Neural cell (in vitro differentiated cells): Measurements from ENCODE around the gene BMAL2. TPM values are rescaled to one million over a fixed set of nuclear protein-coding genes. Genes with fewer than 3 reads are reported as not detected.

Experiments used
- H2AFZ ChIP-seq: fragments of 200-600, 300-800 bp; sonication (generic), shearing (Covaris generic); 2 replicates; pipeline ENCODE4 v1.6.0; 2014; ENCODE audit warnings: low read depth, mild to moderate bottlenecking, antibody characterized with exemption, low read length, moderate library complexity
- H3F3A ChIP-seq: fragments of 200-600 bp; shearing (Covaris generic); 2 replicates; pipeline ENCODE4 v1.6.1; 2016; ENCODE audit warnings: mild to moderate bottlenecking, moderate library complexity, mixed read lengths, antibody characterized with exemption, low read length; ENCODE audit not compliant: insufficient read depth, poor library complexity, severe bottlenecking
- H3K27ac ChIP-seq: fragments of 200-600, 300-800 bp; sonication (generic), shearing (Covaris generic); 2 replicates; pipeline ENCODE4 v1.5.1; 2014; ENCODE audit warnings: mild to moderate bottlenecking, low read length, moderate library complexity
- H3K27me3 ChIP-seq: fragments of 300-800, 200-600 bp; sonication (generic), shearing (Covaris generic); 2 replicates; pipeline ENCODE4 v1.6.0; 2014; ENCODE audit warnings: mild to moderate bottlenecking, low read depth, low read length, moderate library complexity; ENCODE audit not compliant: insufficient read depth
- H3K36me3 ChIP-seq: fragments of 300-800, 200-600 bp; sonication (generic), shearing (Covaris generic); 2 replicates; pipeline ENCODE4 v1.5.1; 2014; ENCODE audit warnings: mild to moderate bottlenecking, antibody characterized with exemption, low read length, moderate library complexity; ENCODE audit not compliant: insufficient read depth
- H3K4me2 ChIP-seq: fragments of 300-800, 200-600 bp; sonication (generic), shearing (Covaris generic); 2 replicates; pipeline ENCODE4 v1.6.0; 2014; ENCODE audit warnings: mild to moderate bottlenecking, low read length
- H3K4me3 ChIP-seq: fragments of 300-800, 200-600 bp; sonication (generic), shearing (Covaris generic); 2 replicates; pipeline ENCODE4 v1.5.1; 2014; ENCODE audit warnings: mild to moderate bottlenecking, low read length, moderate library complexity
- H3K79me2 ChIP-seq: fragments of 200-600 bp; shearing (Covaris generic); replicated peaks from 2 replicates; pipeline ENCODE4 v1.6.0; 2014; ENCODE audit warnings: mild to moderate bottlenecking, low read length, moderate library complexity; ENCODE audit not compliant: insufficient read depth
- H3K9ac ChIP-seq: fragments of 300-800, 200-600 bp; sonication (generic), shearing (Covaris generic); 2 replicates; pipeline ENCODE4 v1.6.1; 2016; ENCODE audit warnings: mild to moderate bottlenecking, low read length, mixed read lengths
- H3K9me2 ChIP-seq: fragments of 200-600 bp; shearing (Covaris generic); 2 replicates; pipeline ENCODE4 v1.6.1; 2016; ENCODE audit warnings: mild to moderate bottlenecking, low read length, mixed read lengths; ENCODE audit not compliant: insufficient read depth
- H3K9me3 ChIP-seq: fragments of 200-600, 300-800 bp; sonication (generic), shearing (Covaris generic); 2 replicates; pipeline ENCODE4 v1.6.1; 2016; ENCODE audit warnings: mild to moderate bottlenecking, mixed run types, low read length, moderate library complexity, mixed read lengths
- H4K20me1 ChIP-seq: fragments of 200-600 bp; shearing (Covaris generic); 2 replicates; pipeline ENCODE4 v1.6.1; 2016; ENCODE audit warnings: mild to moderate bottlenecking, mixed run types; ENCODE audit not compliant: insufficient read depth
- CTCF ChIP-seq: fragments of 450-650 bp; IDR thresholded peaks from 2 replicates; pipeline ENCODE4 v1.5.1; 2014; ENCODE audit warnings: antibody characterized with exemption, mild to moderate bottlenecking, moderate library complexity; ENCODE audit not compliant: poor library complexity, severe bottlenecking
- EP300 ChIP-seq: fragments of 450-650 bp; conservative IDR thresholded peaks from 2 replicates; pipeline ENCODE4 v1.6.1; 2014; ENCODE audit warnings: antibody characterized with exemption, mild to moderate bottlenecking, moderate library complexity; ENCODE audit not compliant: poor library complexity, severe bottlenecking
- EZH2 ChIP-seq: fragments of 200-600, 300-800 bp; shearing (Covaris generic), sonication (generic); IDR thresholded peaks from 2 replicates; pipeline ENCODE4 v1.6.1; 2014; ENCODE audit warnings: antibody characterized with exemption, low read length, borderline replicate concordance, mild to moderate bottlenecking; ENCODE audit not compliant: insufficient read depth, poor library complexity, severe bottlenecking
- MXI1 ChIP-seq: fragments of 450-650 bp; conservative IDR thresholded peaks from 2 replicates; pipeline ENCODE4 v1.6.1; 2014; ENCODE audit warnings: antibody characterized with exemption, mild to moderate bottlenecking; ENCODE audit not compliant: poor library complexity, severe bottlenecking
- POLR2AphosphoS5 ChIP-seq: IDR thresholded peaks from 2 replicates; pipeline ENCODE4 v1.6.1; 2012
- RAD21 ChIP-seq: fragments of 450-650 bp; conservative IDR thresholded peaks from 2 replicates; pipeline ENCODE4 v1.6.1; 2014; ENCODE audit warnings: antibody characterized with exemption, mild to moderate bottlenecking, moderate library complexity
- REST ChIP-seq: IDR thresholded peaks from 2 replicates; pipeline ENCODE4 v1.6.1; 2012; ENCODE audit warnings: borderline replicate concordance
- SMC3 ChIP-seq: fragments of 450-650 bp; conservative IDR thresholded peaks from 2 replicates; pipeline ENCODE4 v1.6.1; 2014; ENCODE audit warnings: antibody characterized with exemption, mild to moderate bottlenecking, moderate library complexity; ENCODE audit not compliant: poor library complexity
- TAF1 ChIP-seq: IDR thresholded peaks from 2 replicates; pipeline ENCODE4 v1.6.1; 2012; ENCODE audit warnings: low read depth
- polyA plus RNA-seq: library from polyadenylated mRNA; depleted of rRNA; stranded (reverse); fragments of >200 nt; gene quantifications from 2 replicates; pipeline ENCODE4 v1.2.3, GENCODE V29; 2014

Gene BMAL2
- polyA plus RNA-seq, 1 donor from 2014 or later: 9.8 TPM

GRCh38 chr12:27297566-27297965, 35.1 kb upstream of the BMAL2 start:
- no peaks in the 10 kb centered on the region for H3K9me2 ChIP-seq

DNA sequence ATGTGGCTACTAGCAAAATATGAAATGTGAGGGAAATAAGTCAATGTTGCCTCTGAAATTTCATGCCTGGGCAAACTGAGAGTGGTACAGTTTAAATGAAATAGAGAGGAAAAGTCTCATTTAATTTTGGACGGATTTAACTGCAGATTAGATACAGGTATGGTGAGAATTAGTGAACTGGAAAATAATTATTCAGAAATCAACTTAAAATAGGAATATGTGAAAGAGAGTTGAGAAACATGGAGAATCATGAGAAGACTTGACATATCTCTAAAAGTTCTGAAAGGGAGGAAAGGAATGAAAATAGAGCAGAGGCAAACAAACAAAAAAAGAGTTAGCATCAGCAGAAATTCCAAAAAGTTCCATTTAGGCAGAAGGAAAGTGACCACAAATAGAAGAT, 33.5 kb upstream of the BMAL2 start:
- Histone ChIP-seq H3K27ac (no peak overlapping the region), H3K79me2 (no peaks in the 10 kb centered on the region), H3K9me2 (no peaks in the 10 kb centered on the region), H3K4me2 (no peak overlapping the region), H3F3A (no peaks in the 10 kb centered on the region), H4K20me1 (no peaks in the 10 kb centered on the region), H3K4me3 (no peak overlapping the region), H3K36me3 (peaks cover 8% of the 10 kb centered on the region), H3K27me3 (no peaks in the 10 kb centered on the region), H2AFZ (no peak overlapping the region), H3K9me3 (no peaks in the 10 kb centered on the region), H3K9ac (no peak overlapping the region)
- no peak for TF ChIP-seq POLR2AphosphoS5
- TF ChIP-seq MXI1: no peak
- no peak for TF ChIP-seq EZH2
- no peak for TF ChIP-seq CTCF

More at GRCh38 chr12:27297566-27297965, 35.1 kb upstream of the BMAL2 start:
- Histone ChIP-seq H3K9me3 (no peaks in the 10 kb centered on the region), H3K27ac (no peak overlapping the region), H3F3A (no peaks in the 10 kb centered on the region), H3K4me2 (no peak overlapping the region), H3K4me3 (no peak overlapping the region), H2AFZ (no peak overlapping the region), H3K27me3 (no peaks in the 10 kb centered on the region), H3K9ac (no peak overlapping the region), H4K20me1 (no peaks in the 10 kb centered on the region), H3K36me3 (peaks cover 8% of the 10 kb centered on the region), H3K79me2 (no peaks in the 10 kb centered on the region)
- no peak for TF ChIP-seq POLR2AphosphoS5
- no peak for TF ChIP-seq EZH2
- no peak for TF ChIP-seq TAF1

DNA sequence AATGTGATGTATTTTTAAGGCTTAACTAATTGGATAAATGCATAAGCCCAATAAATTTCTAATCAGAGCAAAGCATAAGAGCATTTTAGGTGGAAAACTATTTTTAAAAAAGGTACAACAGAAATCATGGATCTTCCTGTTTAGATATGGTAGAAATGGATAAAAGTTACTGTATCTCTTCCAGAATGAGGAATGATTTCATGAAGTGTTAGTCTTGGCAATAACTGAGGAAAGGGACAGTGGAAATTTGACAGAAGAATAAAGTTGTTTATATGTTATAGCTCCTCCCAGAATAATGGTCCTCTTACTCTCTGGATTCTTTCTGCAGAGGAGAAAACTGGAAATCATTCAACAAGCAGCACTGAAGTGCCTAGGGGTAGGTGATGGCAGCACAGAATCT, 32.4 kb upstream of the BMAL2 start:
- H3K36me3 ChIP-seq: peaks cover 8% of the 10 kb centered on the region
- H3K9me3 ChIP-seq: no peaks in the 10 kb centered on the region
- H3K4me3 ChIP-seq: no peak overlapping the region
- H2AFZ ChIP-seq: no peak overlapping the region
- H3K4me2 ChIP-seq: no peak overlapping the region
- H3F3A ChIP-seq: no peaks in the 10 kb centered on the region
- no peak overlapping the region for H3K9ac ChIP-seq
- no peaks in the 10 kb centered on the region for H3K27me3 ChIP-seq
- no peak overlapping the region for H3K27ac ChIP-seq
- no peaks in the 10 kb centered on the region for H3K79me2 ChIP-seq
- H3K9me2 ChIP-seq: no peaks in the 10 kb centered on the region
- TF ChIP-seq CTCF: no peak
- no peak for TF ChIP-seq RAD21
- TF ChIP-seq MXI1: no peak
- TF ChIP-seq TAF1: no peak
- no peak for TF ChIP-seq REST
- no peak for TF ChIP-seq EZH2
- no peak for TF ChIP-seq SMC3
- TF ChIP-seq POLR2AphosphoS5: no peak
- TF ChIP-seq EP300: no peak
- no peaks in the 10 kb centered on the region for H4K20me1 ChIP-seq
